SU-DHL-6 (cell line): Measurements from ENCODE around the gene ATMIN.

Source experiments
- H2AFZ ChIP-seq: fragments of 200-600 bp; sonication (generic); 2 replicates; pipeline ENCODE4 v1.6.1; 2014; ENCODE audit warnings: low read depth, mild to moderate bottlenecking, moderate library complexity, mixed read lengths, antibody characterized with exemption, low read length; ENCODE audit not compliant: severe bottlenecking
- H3F3A ChIP-seq: fragments of 200-600 bp; shearing (Covaris generic); 2 replicates; pipeline ENCODE4 v1.6.0; 2016; ENCODE audit warnings: antibody characterized with exemption, mild to moderate bottlenecking; ENCODE audit not compliant: insufficient read depth
- H3K27ac ChIP-seq: fragments of 200-600 bp; sonication (generic); 2 replicates; pipeline ENCODE4 v1.5.1; 2016; ENCODE audit warnings: low read depth, mild to moderate bottlenecking, low read length, moderate library complexity, mixed read lengths
- H3K27me3 ChIP-seq: fragments of 200-600 bp; sonication (generic), shearing (Covaris generic); 2 replicates; pipeline ENCODE4 v1.6.0; 2014; ENCODE audit warnings: mild to moderate bottlenecking, low read length
- H3K36me3 ChIP-seq: fragments of 200-600 bp; sonication (generic); 2 replicates; pipeline ENCODE4 v1.6.1; 2014; ENCODE audit warnings: mild to moderate bottlenecking, low read length, mixed read lengths
- H3K4me2 ChIP-seq: fragments of 300-600, 200-600 bp; shearing (Covaris generic), sonication (generic); 2 replicates; pipeline ENCODE4 v1.6.0; 2014; ENCODE audit warnings: low read length, low read depth, mild to moderate bottlenecking; ENCODE audit not compliant: poor library complexity, severe bottlenecking
- H3K4me3 ChIP-seq: fragments of 200-600 bp; sonication (generic); 2 replicates; pipeline ENCODE4 v1.5.1; 2014; ENCODE audit warnings: antibody characterized with exemption, low read length, mild to moderate bottlenecking, mixed read lengths; ENCODE audit not compliant: insufficient read depth, poor library complexity, severe bottlenecking
- H3K79me2 ChIP-seq: fragments of 200-600 bp; sonication (generic); 2 replicates; pipeline ENCODE4 v1.6.1; 2014; ENCODE audit warnings: mild to moderate bottlenecking, low read length, moderate library complexity; ENCODE audit not compliant: insufficient read depth
- H3K9ac ChIP-seq: fragments of 200-600 bp; sonication (generic); 2 replicates; pipeline ENCODE4 v1.7.0; 2014; ENCODE audit warnings: mild to moderate bottlenecking, low read length
- H3K9me2 ChIP-seq: fragments of 200-600 bp; sonication (generic); replicated peaks from 2 replicates; pipeline ENCODE4 v1.6.1; 2014; ENCODE audit warnings: low read length; ENCODE audit not compliant: insufficient read depth
- H3K9me3 ChIP-seq: fragments of 200-600 bp; sonication (generic); 2 replicates; pipeline ENCODE4 v1.6.1; 2014; ENCODE audit warnings: low read length, mixed read lengths; ENCODE audit not compliant: insufficient read depth
- H4K20me1 ChIP-seq: fragments of 200-600 bp; sonication (generic); 2 replicates; pipeline ENCODE4 v1.6.1; 2014; ENCODE audit warnings: low read depth, mild to moderate bottlenecking, antibody characterized with exemption, low read length, moderate library complexity, mixed read lengths
- CTCF ChIP-seq: fragments of 200-600 bp; sonication (generic); IDR thresholded peaks from one replicate; pipeline ENCODE4 v1.5.1; 2017; ENCODE audit warnings: antibody characterized with exemption, mild to moderate bottlenecking, low read length, moderate library complexity; ENCODE audit not compliant: insufficient read depth, poor library complexity, severe bottlenecking
- EZH2phosphoT487 ChIP-seq: fragments of 200-600 bp; sonication (generic), shearing (Covaris generic); conservative IDR thresholded peaks from 2 replicates; pipeline ENCODE4 v1.6.1; 2018; ENCODE audit warnings: mild to moderate bottlenecking, antibody characterized with exemption, low read length, moderate library complexity, mixed read lengths

ATMIN gene

GRCh38 chr16:81014672-81015071, 21.0 kb upstream of the ATMIN start:
- no peak for TF ChIP-seq EZH2phosphoT487
- no peak for TF ChIP-seq CTCF
- H3F3A ChIP-seq = no peaks in the 10 kb centered on the region
- H3K4me2 ChIP-seq = no peak overlapping the region
- H3K9me2 ChIP-seq = no peaks in the 10 kb centered on the region
- H3K9me3 ChIP-seq = no peaks in the 10 kb centered on the region
- H3K79me2 ChIP-seq = peaks cover 26% of the 10 kb centered on the region
- no peak overlapping the region for H2AFZ ChIP-seq
- H3K27me3 ChIP-seq = no peaks in the 10 kb centered on the region
- H3K9ac ChIP-seq = no peak overlapping the region
- no peak overlapping the region for H3K4me3 ChIP-seq
- peaks cover under 1% of the 10 kb centered on the region; the same call in 1 of the 2 replicates for H4K20me1 ChIP-seq
- H3K36me3 ChIP-seq = peaks cover 46% of the 10 kb centered on the region
- no peak overlapping the region for H3K27ac ChIP-seq

GRCh38 chr16:81018496-81018895, 17.1 kb upstream of the ATMIN start:
- Histone ChIP-seq H3K27me3 (no peaks in the 10 kb centered on the region), H3K79me2 (no peaks in the 10 kb centered on the region), H3K9me3 (no peaks in the 10 kb centered on the region), H3K4me2 (no peak overlapping the region), H3F3A (no peaks in the 10 kb centered on the region), H3K9me2 (no peaks in the 10 kb centered on the region), H4K20me1 (no peaks in the 10 kb centered on the region), H3K36me3 (peaks cover 58% of the 10 kb centered on the region), H3K27ac (no peak overlapping the region), H3K4me3 (no peak overlapping the region), H2AFZ (no peak overlapping the region), H3K9ac (no peak overlapping the region)
- TF ChIP-seq EZH2phosphoT487 = no peak
- no peak for TF ChIP-seq CTCF

GRCh38 chr16:81026429-81026828, 9.2 kb upstream of the ATMIN start:
- TF ChIP-seq CTCF (no peak), EZH2phosphoT487 (no peak)
- Histone ChIP-seq H3F3A (no peaks in the 10 kb centered on the region), H3K79me2 (no peaks in the 10 kb centered on the region), H3K9me3 (no peaks in the 10 kb centered on the region), H3K27me3 (no peaks in the 10 kb centered on the region), H3K4me2 (no peak overlapping the region), H3K9me2 (no peaks in the 10 kb centered on the region), H2AFZ (no peak overlapping the region), H3K4me3 (no peak overlapping the region), H3K9ac (no peak overlapping the region), H4K20me1 (no peaks in the 10 kb centered on the region), H3K27ac (no peak overlapping the region), H3K36me3 (peaks cover 49% of the 10 kb centered on the region)
